DND-41 (cell line): ENCODE data around the gene LSP1.

Source experiments
- CTCF ChIP-seq: IDR thresholded peaks from 2 replicates; pipeline ENCODE4 v1.5.1; 2012; ENCODE audit warnings: borderline replicate concordance, low read length, moderate library complexity, mild to moderate bottlenecking; ENCODE audit not compliant: poor library complexity, severe bottlenecking; ENCODE audit errors: extremely low read depth
- EZH2 ChIP-seq: IDR thresholded peaks from 3 replicates; pipeline ENCODE4 v1.6.1; 2012; ENCODE audit warnings: borderline replicate concordance, low read depth, mild to moderate bottlenecking, moderate library complexity, low read length, inconsistent platforms; ENCODE audit not compliant: severe bottlenecking

GRCh38 chr11:1915795-1916131, 62.9 kb downstream of the LSP1 start:
- no peak for TF ChIP-seq CTCF
- TF ChIP-seq EZH2, result no peak
